ENCODE measurements around the gene CFAP97D1.

DNA sequence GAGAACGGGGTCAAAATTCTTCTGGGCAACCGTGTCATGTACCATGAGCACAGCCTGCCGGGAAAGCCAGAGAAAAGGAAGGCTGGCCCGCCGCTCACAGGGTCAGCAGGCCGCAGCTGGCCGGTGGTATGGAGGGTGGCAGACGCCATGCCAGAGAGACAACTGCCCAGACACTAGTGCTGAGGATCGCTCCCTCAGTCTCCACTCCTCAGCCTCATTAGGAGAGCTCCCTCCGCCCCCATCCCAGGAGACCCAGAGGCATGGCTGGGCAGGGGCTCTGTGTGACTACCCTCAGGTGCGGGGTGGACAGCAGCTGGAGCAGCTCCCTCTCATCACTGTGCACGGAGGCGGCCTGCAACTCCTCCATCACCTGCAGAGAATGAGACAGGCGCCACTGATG, 49.5 kb downstream of the CFAP97D1 start:
- TF ChIP-seq, protein P1, sequence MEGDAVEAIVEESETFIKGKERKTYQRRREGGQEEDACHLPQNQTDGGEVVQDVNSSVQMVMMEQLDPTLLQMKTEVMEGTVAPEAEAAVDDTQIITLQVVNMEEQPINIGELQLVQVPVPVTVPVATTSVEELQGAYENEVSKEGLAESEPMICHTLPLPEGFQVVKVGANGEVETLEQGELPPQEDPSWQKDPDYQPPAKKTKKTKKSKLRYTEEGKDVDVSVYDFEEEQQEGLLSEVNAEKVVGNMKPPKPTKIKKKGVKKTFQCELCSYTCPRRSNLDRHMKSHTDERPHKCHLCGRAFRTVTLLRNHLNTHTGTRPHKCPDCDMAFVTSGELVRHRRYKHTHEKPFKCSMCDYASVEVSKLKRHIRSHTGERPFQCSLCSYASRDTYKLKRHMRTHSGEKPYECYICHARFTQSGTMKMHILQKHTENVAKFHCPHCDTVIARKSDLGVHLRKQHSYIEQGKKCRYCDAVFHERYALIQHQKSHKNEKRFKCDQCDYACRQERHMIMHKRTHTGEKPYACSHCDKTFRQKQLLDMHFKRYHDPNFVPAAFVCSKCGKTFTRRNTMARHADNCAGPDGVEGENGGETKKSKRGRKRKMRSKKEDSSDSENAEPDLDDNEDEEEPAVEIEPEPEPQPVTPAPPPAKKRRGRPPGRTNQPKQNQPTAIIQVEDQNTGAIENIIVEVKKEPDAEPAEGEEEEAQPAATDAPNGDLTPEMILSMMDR (IDR thresholded peaks at IDR 0.05; ENCODE audit: insufficient read depth, low read depth, low read length), result no peak
- no peak for TF ChIP-seq EZH2 (IDR thresholded peaks at IDR 0.05; ENCODE audit: insufficient read depth, low read length)

Data from astrocyte (in vitro differentiated cells and primary cell).